NT2/D1 (cell line): Measurements from ENCODE around the gene RNF212.

Experiments
- DNase-seq: peaks from one replicate; pipeline ENCODE4 v3.0.0-alpha.2; 2011; ENCODE audit warnings: low read depth, low spot score
- H3K27me3 ChIP-seq: 2 replicates; pipeline ENCODE4 v1.6.0; 2011; ENCODE audit warnings: mild to moderate bottlenecking; ENCODE audit not compliant: insufficient read length, insufficient read depth
- H3K36me3 ChIP-seq: 2 replicates; pipeline ENCODE4 v1.6.1; 2011; ENCODE audit warnings: mild to moderate bottlenecking, low read length, mixed read lengths; ENCODE audit not compliant: insufficient read depth, insufficient read length
- H3K4me1 ChIP-seq: 2 replicates; pipeline ENCODE4 v1.5.1; 2011; ENCODE audit not compliant: insufficient read depth, insufficient read length
- H3K4me3 ChIP-seq: 2 replicates; pipeline ENCODE4 v1.5.1; 2011; ENCODE audit warnings: low read depth; ENCODE audit not compliant: insufficient read length
- H3K9ac ChIP-seq: 2 replicates; pipeline ENCODE4 v1.6.0; 2011; ENCODE audit warnings: low read depth; ENCODE audit not compliant: insufficient read length
- H3K9me3 ChIP-seq: 2 replicates; pipeline ENCODE4 v1.5.1; 2011; ENCODE audit warnings: mild to moderate bottlenecking, low read length; ENCODE audit not compliant: insufficient read depth
- SUZ12 ChIP-seq: IDR thresholded peaks from 2 replicates; pipeline ENCODE4 v1.6.1; 2011; ENCODE audit not compliant: insufficient read length, insufficient read depth; ENCODE audit errors: extremely low read depth
- YY1 ChIP-seq: IDR thresholded peaks from 2 replicates; pipeline ENCODE4 v1.6.1; 2011; ENCODE audit not compliant: insufficient read length, insufficient read depth
- ZNF274 ChIP-seq: IDR thresholded peaks from 2 replicates; pipeline ENCODE4 v1.6.1; 2011; ENCODE audit warnings: mild to moderate bottlenecking, low read depth, low read length

RNF212 gene

GRCh38 chr4:1075225-1075624 lies 38.1 kb downstream of the RNF212 start:
- TF ChIP-seq SUZ12 = no peak
- TF ChIP-seq ZNF274 = no peak
- no peak for TF ChIP-seq YY1
- Histone ChIP-seq H3K27me3 (peaks cover 9% of the 10 kb centered on the region), H3K36me3 (no peaks in the 10 kb centered on the region), H3K9ac (no peak overlapping the region), H3K9me3 (peaks cover 7% of the 10 kb centered on the region), H3K4me3 (no peak overlapping the region), H3K4me1 (peaks cover 5% of the 10 kb centered on the region)
- no peak for DNase-seq

DNA sequence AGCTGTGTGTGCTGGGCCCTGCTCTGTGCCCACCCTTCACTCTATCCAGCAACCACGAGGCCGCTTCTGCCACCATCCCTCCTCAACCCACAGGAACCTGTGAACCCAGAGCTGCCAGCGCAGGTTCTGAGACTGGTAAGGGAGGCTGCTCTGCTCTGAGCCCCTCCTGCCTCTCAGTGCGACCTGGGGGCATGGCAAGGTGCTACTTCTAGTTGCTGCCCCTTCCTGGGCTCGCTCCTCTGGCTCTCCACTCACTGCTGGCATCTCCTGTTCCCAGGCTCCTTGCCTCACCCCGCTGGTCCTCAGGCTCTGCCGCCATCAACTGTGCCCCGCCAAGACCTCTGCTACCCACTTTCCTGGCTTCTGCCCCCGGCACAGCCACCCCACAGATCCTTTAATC lies 39.3 kb downstream of the RNF212 start:
- Histone ChIP-seq H3K4me1 (peaks cover 5% of the 10 kb centered on the region), H3K36me3 (no peaks in the 10 kb centered on the region), H3K4me3 (no peak overlapping the region), H3K27me3 (peaks cover 13% of the 10 kb centered on the region), H3K9me3 (peaks cover 7% of the 10 kb centered on the region), H3K9ac (no peak overlapping the region)
- TF ChIP-seq YY1 (no peak), ZNF274 (no peak), SUZ12 (no peak)
- no peak for DNase-seq

DNA sequence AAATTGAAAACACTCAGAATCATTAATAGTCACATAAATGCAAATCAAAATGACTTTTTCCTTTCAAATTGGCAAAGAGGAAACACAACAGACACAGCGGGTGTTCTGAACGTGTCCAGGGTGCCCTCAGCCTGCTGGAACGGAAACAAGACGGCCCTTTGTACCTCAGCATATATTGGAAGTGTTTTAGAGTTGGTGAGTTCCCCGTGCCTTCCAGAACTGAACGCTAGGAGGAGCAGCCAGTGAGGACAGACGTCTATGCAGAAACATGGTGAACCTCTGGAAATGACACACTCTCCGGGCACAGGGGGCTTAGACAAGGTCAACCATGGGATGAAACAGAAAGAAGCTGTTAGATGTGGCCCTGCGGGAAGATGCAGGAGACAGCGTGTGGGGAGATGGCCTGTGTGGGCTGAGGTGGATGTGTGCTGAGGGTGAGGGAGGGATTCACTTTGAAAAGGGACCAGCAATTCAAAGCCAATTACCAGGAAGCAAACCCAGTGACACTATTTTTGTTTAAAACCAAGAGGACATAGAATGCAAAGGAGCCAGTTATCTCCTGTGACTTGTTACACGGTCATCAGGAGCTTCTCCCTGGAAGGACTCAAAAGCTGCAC lies 40.4 kb downstream of the RNF212 start:
- Histone ChIP-seq H3K4me3 (no peak overlapping the region), H3K36me3 (no peaks in the 10 kb centered on the region), H3K9me3 (peaks cover 7% of the 10 kb centered on the region), H3K27me3 (peaks cover 13% of the 10 kb centered on the region), H3K9ac (no peak overlapping the region), H3K4me1 (peaks cover 5% of the 10 kb centered on the region)
- TF ChIP-seq SUZ12 = no peak
- TF ChIP-seq ZNF274 = no peak
- TF ChIP-seq YY1 = no peak
- DNase-seq = peak; percentile 43

GRCh38 chr4:1069394-1069793 lies 44.0 kb downstream of the RNF212 start:
- no peak overlapping the region for H3K4me3 ChIP-seq
- no peaks in the 10 kb centered on the region for H3K4me1 ChIP-seq
- no peak for TF ChIP-seq SUZ12
- TF ChIP-seq YY1 = no peak
- no peak for TF ChIP-seq ZNF274
- peaks cover 7% of the 10 kb centered on the region for H3K9me3 ChIP-seq
- H3K9ac ChIP-seq = no peak overlapping the region
- DNase-seq = no peak
- H3K27me3 ChIP-seq = peaks cover 9% of the 10 kb centered on the region
- H3K36me3 ChIP-seq = no peaks in the 10 kb centered on the region

DNA sequence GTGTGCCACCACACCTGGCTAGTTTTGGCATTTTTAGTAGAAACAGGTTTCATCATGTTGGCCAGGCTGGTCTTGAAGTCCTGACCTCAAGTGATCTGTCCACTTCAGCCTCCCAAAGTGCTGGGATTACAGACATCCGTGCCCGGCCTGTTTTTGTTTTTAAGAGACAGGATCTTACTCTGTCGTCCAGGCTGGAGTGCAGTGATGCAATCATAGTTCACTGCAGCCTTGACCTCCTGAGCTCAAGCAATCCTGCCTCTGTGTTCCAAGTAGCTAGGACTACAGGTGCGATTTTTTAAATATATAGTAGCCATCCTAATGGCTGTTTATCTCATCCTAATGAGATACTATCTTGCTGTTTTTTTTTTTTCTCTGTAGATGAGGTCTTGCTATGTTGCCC lies 47.6 kb downstream of the RNF212 start:
- H3K9me3 ChIP-seq = no peaks in the 10 kb centered on the region
- no peaks in the 10 kb centered on the region for H3K36me3 ChIP-seq
- H3K27me3 ChIP-seq = peaks cover 7% of the 10 kb centered on the region
- no peak overlapping the region for H3K4me3 ChIP-seq
- DNase-seq = no peak
- TF ChIP-seq ZNF274 = no peak
- TF ChIP-seq SUZ12 = no peak
- TF ChIP-seq YY1 = no peak
- H3K4me1 ChIP-seq = no peaks in the 10 kb centered on the region
- H3K9ac ChIP-seq = no peak overlapping the region

- H3K4me1 ChIP-seq = peaks cover 9% of the 10 kb centered on the region
- no peaks in the 10 kb centered on the region for H3K36me3 ChIP-seq
- H3K9ac ChIP-seq = no peak overlapping the region
- no peak for TF ChIP-seq ZNF274
- TF ChIP-seq SUZ12 = no peak
- no peak for TF ChIP-seq YY1
- H3K4me3 ChIP-seq = no peak overlapping the region
- H3K9me3 ChIP-seq = no peaks in the 10 kb centered on the region
- DNase-seq = no peak
- peaks cover 17% of the 10 kb centered on the region for H3K27me3 ChIP-seq
These were observed 50.9 kb downstream of the RNF212 start for GRCh38 chr4:1062419-1062818.

DNA sequence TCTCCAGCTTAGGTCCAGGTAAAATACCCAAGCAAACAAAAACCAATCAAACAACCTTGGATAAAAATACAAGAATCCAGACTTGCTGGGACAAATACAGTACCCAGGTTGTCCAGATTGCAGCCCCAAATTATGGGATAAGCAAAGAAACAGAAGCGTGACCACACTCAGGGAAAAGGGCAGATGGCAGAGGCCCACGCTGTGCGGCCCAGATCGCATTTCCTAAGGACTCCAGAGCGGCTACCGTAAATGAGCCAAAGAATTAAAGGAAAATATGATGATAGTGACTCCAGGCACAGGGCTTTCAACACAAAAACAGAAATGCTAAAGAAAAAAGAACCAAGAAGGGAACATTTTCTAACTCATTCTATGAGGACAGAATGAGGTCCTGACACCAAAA lies 51.6 kb downstream of the RNF212 start:
- Histone ChIP-seq H3K4me3 (no peak overlapping the region), H3K4me1 (peaks cover 9% of the 10 kb centered on the region), H3K27me3 (peaks cover 17% of the 10 kb centered on the region), H3K9ac (no peak overlapping the region), H3K9me3 (no peaks in the 10 kb centered on the region), H3K36me3 (no peaks in the 10 kb centered on the region)
- no peak for TF ChIP-seq YY1
- no peak for TF ChIP-seq SUZ12
- TF ChIP-seq ZNF274 = no peak
- DNase-seq = no peak
